GM18502 (cell line): ENCODE results near the gene CEP85L.
A peak's percentile ranks its signal among the peaks of the same experiment; 100 is the strongest.

ENCODE experiments used
- ATAC-seq: cut with Tn5 transposase; IDR thresholded peaks from one replicate; pipeline ENCODE4 v1.9.1; 2021; ENCODE audit warnings: mild to moderate bottlenecking; ENCODE audit not compliant: unreplicated experiment, poor library complexity

CEP85L gene

DNA sequence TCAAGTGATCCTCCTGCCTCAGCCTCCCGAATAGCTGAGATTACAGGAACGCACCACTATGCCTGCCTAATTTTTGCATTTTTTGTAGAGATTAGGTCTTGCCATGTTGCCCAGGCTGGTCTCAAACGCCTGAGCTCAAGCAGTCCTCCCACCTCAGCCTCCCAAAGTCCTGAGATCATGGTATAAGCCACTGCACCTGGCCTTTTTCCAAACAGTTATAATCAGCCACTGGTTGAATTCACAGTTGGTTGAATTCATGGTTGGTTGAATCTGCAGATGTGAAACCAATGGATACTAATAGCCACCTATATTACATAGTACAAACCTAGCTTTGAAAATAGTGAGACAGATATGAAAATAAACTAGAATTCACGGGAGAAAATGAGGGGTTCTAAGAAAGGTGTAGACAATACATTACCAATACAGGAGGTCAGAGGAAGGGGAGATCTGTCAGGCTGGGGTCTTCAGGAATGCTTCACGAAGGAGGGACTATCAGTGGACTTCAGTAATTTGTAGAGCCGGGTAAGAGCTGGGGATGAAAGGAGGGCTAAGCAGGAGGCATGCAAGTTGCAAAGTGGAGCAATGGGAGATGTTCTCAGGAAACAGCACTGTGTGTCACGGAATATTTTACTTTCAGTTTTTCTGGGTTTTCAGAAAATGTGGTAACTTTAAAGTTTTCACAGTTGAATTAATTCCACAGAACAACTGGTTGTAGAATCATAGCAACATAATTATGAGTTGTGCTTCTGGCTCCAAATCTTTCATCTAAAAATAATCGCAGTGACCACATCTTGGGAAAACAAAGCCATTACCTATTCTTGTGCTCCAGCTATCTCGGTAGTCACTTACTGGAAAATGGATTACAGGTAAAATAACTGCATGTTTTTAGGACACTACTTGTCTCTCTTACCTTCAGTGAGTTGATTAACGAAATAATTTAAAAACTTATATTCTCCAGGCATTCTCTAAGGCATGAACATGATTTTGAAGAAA, 12.9 kb upstream of the CEP85L start:
- peak; percentile 30 for ATAC-seq

DNA sequence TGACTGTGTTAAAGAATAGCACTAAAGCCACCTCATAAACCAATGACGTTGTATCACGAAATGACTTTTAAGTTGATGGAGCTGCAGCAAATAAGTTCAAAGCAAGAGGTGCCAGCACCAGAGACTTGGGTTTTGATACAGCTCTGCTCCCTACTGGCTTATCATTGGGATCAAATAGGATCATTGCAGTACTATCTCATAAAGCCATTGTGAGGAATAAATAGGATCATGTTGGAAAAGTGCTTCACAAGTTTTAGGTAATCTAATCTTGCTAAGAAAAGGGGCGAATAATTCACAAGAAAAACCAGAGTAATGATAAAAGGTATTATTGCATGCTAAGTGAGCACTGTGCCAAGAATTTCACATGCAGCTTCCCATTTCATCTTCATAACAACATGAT, 10.4 kb upstream of the CEP85L start:
- no peak for ATAC-seq

DNA sequence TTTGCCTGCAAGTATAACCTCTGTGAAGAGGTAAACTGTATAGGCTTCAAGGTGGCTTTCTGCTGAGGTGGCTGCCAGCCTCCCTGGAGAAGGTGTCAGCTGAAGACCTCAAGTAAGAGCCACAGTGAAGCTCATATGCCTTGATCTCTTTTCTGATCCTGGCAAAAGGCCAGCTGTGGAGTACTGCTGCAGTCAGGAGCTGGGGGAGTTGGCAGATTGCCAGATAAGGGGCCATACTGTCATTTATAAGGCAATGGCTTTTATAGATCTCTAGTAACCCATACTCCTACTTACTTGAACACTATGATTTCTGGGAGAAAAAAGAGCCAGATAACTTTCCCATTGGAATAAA, 8.8 kb upstream of the CEP85L start:
- no peak for ATAC-seq

DNA sequence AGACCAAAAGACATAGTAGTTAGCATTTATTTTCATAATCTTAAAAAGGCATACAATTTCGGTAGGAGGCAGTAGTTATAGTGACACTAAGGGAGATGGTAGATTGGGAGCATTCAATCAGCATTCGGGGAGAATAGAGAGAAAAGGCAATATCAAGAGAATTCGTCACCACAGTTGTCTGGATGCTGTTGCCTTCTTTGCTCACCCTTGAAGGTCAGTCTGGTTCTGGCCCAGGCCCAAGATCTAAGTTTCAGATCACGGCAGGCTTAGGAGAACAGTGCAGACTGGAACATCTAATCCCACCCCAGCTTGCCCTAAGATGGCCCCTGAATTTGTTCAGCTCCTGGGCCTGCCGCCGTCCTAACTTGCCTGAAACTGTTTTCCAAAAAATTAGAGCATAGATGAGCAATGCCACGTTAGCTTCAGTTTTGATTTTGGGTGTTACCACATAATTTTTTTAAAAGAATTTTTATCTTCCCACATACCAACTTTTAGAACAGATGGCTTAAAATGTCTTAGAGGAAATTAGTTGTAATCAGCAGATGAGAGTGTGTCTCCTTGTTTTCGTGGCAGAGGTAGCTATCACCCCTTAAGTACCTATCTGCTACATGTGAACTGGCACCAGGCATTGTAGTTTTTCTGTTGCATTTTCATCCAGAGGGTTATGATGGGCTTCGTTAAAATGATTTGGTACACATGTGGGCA, 8.3 kb upstream of the CEP85L start:
- ATAC-seq: no peak

DNA sequence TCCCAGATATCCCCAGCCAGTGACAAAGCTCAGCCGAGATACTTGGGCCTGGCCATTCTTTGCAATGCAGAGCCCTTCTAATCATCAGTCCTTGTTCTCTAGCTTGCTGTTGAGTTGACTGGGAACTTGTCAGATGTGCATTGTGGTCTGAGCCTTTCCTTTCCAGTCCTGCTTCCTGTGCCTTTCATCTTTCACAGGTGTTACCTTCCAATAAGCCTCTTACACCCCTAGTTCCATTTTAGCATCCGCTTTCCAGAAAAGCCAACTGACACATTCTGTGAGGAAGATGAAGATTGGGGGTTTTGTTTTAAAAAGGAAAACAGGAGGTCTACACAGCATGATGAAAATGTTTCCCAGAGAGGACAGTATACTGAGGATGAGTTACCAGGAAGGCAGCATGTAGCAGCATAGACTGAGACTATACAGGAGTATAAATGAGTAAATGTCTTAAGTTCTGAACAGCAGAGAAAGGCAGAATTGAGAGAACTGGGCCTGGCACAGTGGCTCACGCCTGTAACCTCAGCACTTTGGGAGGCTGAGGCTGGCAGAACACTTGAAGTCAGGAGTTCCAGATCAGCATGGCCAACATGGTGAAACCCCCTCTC, 5.6 kb upstream of the CEP85L start:
- no peak for ATAC-seq

DNA sequence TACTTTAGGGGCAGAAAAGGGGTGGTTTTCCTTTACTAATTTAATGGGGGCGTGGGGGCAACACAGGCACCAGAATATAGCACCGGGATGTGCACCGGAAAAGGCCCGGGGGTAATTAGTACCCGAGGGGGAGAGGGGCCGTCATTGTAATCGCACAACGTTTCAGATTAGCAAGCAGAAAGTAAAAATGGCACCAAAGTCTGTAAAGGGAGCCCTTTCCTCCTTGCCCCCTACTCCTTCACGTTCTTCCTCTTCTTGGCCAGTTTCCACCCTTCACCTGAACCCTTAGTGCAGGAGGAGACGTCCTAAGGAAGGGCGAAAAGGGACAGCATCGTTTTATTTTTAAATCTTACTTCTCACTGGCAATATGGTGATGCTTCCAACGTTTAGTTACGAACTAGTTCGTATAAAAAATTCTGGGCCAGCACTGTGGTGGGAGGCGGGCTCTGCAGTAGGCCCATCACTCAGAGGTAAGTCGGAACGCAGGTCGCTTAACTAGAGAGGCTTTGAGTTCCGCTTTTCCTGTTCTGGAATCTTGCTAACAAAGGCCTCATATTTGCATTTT, 742 bp upstream of the CEP85L start:
- ATAC-seq: no peak

DNA sequence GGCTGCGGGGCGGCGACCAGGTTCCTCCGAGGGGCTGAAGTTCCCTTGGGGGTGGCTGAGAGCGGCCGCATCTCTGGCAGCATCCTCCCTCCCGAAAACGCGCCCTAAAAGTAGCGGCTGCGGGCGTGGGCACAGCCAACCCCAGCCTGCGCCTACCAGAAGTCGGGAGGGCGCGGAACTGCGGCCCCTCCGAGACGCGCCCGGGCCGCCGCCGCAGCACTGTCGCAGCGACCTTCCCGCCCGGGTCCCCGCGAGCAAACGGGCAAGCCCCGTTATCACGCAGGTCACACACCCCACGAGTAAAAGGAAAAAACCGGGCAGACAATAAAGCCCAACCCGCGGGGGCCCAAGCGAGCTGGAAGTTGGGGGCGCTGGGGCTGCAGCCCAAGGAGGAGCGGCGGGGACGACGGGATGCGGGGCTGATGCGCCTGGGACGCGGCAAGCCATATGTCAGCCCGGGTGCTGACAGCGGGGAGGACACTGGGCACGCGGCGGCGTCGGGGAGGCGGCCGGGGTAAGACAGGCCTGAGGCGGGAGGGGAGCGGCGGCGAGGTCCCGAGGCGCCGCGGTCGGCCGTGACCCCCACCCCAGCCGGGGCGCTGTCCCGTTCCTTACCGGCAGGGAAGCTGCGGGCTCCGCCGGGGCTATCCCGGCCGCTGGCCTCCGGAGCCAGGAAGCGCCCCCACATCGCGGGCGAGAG, 659 bp downstream of the CEP85L start:
- ATAC-seq: peak; percentile 47

DNA sequence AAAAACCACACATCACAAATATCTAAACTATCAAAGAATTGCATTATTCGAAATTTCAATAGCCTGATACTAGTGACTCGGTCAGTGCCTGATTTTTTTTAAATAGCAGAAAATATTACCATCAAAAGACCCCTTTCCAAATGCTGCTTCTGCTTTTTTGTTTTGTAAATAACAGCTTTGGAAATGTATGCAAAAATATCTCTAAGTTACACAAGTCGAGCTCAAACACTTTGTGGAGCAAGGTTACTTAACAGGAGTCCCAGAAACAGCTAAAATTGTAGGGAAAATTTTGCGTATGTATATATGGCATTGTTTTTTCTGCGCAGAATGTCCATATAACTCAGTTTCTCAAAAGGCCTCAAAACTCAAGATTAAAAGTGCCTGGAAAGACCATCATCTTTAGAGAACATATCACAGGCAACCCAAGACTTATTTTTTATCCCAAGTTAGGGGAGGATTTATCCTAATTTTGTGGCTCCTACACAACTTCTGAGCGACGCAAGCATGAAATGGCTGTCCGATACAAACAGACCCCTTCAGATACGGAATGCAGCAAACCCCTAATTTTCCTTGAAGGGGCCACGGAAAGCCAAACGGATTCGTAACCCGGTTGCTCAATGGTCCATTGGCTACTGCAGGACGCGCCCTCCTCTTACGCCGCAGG, 1.3 kb downstream of the CEP85L start:
- ATAC-seq: no peak

DNA sequence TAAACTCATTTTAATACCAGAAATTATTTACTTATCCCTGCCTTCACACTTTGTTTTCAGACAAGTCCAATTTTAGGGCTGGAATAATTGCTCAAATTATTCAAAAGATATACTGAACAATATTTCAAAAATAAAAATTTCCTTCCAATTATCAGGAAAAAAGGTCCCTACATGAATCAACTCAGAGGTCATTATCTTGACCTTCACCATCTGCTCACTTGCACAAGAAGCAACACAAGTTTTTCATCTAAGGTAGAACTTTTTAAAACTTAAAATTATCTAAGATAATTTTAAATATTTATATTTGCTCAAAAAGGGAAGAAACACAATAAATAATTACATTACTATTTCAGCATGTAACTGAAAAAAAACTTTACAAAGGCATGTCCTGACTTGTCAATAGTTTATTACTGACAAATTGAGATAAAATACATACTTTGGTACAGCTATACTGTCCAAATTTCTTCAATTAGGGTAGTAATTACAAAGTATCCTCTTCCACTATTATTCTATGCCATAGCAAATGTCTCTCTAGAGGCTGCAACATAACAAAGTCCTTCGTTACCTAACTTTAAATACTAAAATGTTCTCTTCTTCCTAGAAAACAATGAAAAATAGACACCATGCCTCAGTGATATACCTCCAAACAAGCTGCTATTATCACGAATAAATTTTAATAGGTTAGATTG, 2.4 kb downstream of the CEP85L start:
- no peak for ATAC-seq

DNA sequence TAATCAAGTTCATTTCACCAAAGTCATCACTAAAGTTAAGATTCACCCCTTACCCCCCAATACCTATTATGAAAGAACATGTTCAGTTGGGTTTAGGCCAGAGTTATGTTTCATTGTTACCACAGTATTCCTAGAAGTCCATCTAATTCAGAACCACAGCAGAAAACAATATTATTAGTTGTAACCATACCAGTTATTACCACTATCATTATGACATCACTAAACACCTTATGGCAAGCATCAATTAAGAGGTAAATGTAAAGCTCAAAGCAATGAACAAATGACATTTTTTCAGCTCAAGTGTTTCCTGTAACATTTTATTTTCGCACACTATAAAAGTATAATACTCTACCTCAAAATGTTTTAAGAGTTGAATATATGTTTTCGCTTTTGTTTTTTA, 4.4 kb downstream of the CEP85L start:
- ATAC-seq: no peak

DNA sequence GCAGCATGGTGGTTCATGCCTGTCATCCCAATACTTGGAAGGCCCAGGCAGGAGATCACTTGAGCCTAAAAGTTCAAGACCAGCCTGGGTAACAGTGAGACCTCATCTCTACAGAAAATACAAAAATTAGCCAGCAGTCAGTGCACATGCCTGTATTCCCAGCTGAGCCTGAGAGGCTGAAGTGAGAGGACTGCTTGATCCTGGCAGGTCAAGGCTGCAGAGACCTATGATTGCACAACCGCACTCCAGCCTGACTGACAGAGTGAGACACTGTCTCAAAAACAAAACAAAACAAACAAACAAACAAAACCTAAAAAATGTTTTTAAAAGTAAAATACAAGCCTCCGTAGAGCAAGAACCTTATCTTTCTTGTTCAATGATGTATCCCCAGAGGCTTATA, 6.0 kb downstream of the CEP85L start:
- no peak for ATAC-seq

DNA sequence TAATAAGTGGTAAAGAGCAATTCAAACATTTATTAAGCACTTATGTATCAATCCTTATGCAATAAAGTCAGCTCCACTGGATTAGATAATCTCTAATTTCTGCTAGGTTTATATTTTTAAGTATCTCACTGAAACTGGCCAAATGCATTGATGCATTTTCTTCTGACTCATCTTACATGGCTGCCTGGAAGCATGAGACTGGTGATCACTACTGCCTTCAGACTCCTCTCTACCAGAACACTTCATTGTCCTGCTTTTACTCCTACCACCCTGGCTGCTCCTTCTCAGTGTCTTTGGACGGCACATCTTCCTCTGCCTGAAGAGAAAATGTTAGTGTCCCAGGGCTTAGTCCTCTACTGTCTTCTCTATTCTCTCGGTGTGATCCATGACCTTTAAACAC, 7.4 kb downstream of the CEP85L start:
- no peak for ATAC-seq

DNA sequence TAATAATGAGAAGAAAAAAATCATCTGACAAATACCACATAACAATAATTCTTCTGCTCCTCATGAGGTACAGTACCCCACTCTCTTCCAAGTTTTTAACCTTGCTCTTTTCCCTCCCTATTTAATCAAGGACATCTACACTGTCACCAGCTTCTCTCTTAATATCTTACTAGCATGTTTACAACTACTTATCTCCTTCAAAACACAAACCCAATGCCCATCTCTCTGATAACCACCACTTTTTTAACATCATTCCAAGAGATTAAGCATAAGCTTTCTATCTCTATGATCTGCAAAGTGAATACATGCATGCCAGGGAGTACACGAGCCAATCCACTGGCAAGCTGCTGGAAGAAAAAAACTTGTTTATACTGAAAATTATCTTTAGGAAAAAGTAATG, 10.3 kb downstream of the CEP85L start:
- no peak for ATAC-seq

DNA sequence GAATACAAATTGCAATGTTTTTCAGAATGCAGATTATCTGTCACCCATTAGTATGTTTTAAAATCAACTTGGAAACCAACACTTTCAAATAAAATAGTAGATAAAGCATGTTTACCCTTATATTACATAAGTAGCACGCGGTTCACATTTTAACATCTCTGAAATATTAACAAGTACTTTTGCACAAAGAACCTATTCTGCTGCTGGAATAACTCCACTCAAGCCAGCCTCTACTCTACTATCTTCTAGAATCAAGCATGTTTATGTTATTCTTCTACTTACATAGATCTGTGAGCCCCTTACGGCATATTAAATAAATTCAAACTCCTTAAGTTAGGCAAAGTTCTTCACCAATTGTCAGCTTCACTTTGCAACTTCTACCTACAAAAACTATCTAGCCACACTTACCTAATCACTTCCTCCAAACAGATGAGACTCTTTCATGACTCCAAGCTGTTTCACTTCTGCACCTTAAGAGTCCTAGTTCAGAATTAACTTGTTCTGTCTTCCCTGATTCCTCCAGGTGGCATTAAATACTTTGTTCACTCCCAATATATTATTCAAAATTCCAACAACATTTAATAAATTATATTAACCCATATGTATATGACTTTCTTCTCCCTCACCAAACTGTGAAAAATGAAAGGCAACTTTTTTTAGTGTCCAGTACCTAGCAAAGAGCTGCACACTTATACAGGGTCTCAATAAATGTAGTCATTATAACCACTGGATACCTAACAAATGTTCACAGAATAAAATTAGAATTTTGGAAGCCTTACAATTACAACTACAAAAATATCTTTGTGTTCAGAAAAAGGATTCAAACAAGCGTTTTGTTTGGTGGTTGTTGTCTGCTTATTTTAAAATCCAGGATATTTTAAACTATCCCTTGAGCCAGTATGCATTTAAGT, 12.1 kb downstream of the CEP85L start:
- ATAC-seq: peak; percentile 86

DNA sequence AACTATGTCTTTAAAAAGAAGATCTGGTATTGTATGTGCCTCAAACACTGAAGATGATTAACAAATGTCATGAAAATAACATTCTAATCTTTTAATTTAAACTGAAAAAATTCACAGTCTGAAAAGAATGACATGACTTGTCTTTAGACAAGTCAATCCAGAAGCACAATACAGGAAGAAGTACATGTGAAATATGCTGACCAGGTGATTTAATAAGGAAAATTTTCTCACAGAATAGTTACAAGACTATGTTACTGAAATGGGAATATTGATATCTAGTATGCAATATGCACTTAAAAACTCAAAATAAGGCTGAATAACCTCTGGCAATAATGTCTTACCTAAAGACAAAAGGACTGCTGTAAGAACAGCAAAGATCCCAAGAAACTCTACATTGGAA, 13.1 kb downstream of the CEP85L start:
- ATAC-seq: no peak

DNA sequence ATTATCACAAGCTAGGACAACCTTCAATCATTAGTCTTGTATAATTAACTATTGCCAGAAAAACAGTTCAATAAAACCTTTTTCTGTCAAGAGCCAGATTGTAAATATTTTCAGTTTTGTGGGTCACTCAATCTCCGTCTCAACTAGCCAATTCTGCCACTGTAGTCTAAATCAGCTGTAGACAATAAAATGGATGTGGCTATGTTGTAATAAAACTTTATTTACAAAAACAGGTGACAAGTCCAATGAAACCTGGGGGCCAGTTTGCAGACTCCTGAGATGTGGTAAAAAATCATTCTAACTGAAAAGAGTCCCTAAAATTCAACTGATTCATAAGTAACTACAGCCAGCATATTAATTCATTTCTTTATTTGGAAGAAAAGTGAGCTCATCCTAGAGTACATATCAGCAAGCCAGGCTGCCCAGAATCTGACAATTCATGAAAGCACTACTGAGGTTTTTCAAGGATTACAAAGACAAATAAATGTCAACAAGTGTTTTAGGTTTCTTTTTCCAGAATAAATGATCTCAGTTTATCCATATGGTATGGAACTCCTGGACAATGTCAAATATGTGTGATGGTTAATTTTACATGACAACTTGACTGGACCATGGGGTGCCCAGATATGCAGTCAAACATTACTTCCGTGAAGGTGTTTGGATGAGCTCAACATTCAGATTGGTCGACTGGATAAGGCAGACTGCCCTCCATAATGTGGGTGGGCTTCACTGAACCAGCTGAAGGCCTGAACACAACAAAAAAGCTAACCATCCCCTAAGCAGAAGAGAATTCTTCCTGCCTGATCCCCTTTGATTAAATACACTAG, 15.3 kb downstream of the CEP85L start:
- no peak for ATAC-seq

DNA sequence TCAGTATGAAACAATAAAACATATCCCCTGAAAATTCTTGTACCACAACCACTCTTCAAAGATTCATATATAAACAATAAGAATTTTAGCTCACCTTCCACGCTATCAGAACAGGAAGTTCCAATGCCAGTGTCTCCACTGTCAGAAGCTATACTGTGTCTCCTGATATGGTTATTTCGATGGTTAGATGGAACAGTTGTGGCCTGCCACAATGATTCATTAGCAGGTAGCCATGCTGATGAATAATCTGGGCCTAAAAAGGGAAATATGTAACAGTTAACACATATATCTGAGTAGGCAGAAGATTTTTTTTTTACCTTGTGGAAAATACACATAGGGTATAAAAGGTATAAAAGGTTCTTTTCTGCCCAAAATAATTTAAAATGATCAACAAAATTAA, 19.0 kb downstream of the CEP85L start:
- ATAC-seq: no peak
